ENCODE measurements around the gene MIS18BP1. TPM values are rescaled to one million over a fixed set of nuclear protein-coding genes. Genes with fewer than 3 reads are reported as not detected.

Gene MIS18BP1
- total and polyA plus RNA-seq, 10 of the 15 experiments (the other 5 are each of a cell fraction or from before 2014, with no cell fraction given), result 16.9 to 88.9 (median 57.0) TPM

GRCh38 chr14:45252366-45253069 lies 484 bp downstream of the MIS18BP1 start:
- in situ Hi-C loops (cut with MboI) (no loop called here), intact Hi-C loops (cut with micrococcal nuclease; ENCODE audit: unreplicated experiment) (loop anchor here (2.0 to 5.0 kb wide), 4 partner anchors 118 to 355 kb away; partner anchors contain the start of genes FANCM, FKBP3, KLHL28 and PRPF39)
- DNase-seq (ENCODE audit: low read depth, low spot score) (no peak), ATAC-seq (no peak), FAIRE-seq (no peak)
- TF ChIP-seq RB1 (IDR thresholded peaks at IDR 0.05; ENCODE audit: borderline replicate concordance) (0 out of 2 replicates have a peak, but pooled peaks have one; percentile 14), ZBTB33 (IDR thresholded peaks at IDR 0.05) (no peak), TARDBP (IDR thresholded peaks at IDR 0.05; ENCODE audit: borderline replicate concordance) (no peak), NFIC (IDR thresholded peaks at IDR 0.05; ENCODE audit: low read depth, low read length) (peak; percentile 6; the same call in 1 of the 2 replicates), POLR2AphosphoS5 (IDR thresholded peaks at IDR 0.05; ENCODE audit: low read length) (no peak), BCL3 (IDR thresholded peaks at IDR 0.05; ENCODE audit: borderline replicate concordance, insufficient read depth, low read depth, low read length, poor library complexity, severe bottlenecking) (no peak), SIN3A (IDR thresholded peaks at IDR 0.05; ENCODE audit: low read depth, low read length) (peak; percentile 3; the same call in 1 of the 2 replicates), IKZF2 (IDR thresholded peaks at IDR 0.05) (0 out of 4 replicates have a peak, but pooled peaks of 1 of the 2 experiments have one; percentile 0)
- SMC1A ChIA-PET (ENCODE audit: uncharacterized antibody, unreplicated experiment), result interaction anchor here (0.5 to 2.4 kb wide), 6 partner anchors 28 to 355 kb away, joined by 3 to 8 read pairs (median 3); a partner anchor contains a TSS
- Histone ChIP-seq H3K9ac (ENCODE audit: control insufficient read depth, insufficient read depth, low read length) (peak overlapping the region; percentile 86), H3K79me2 (ENCODE audit: control insufficient read depth, insufficient read depth, low read length) (peaks cover 57% of the 10 kb centered on the region), H3K4me2 (ENCODE audit: control insufficient read depth, insufficient read depth) (peak overlapping the region; percentile 68; the same call in 1 of the 2 replicates), H3K27ac (ENCODE audit: control insufficient read depth, insufficient read depth) (peak overlapping the region; percentile 85), H3K9me3 (replicated peaks; ENCODE audit: control insufficient read depth, insufficient read depth, low read length) (no peaks in the 10 kb centered on the region), H3K27me3 (replicated peaks in 1 of 2; ENCODE audit: control insufficient read depth in 2 of 2, insufficient read depth in 2 of 2, low read length in 1 of 2) (no peaks in the 10 kb centered on the region), H3K4me1 (ENCODE audit: control insufficient read depth, insufficient read depth, low read length) (peaks cover 8% of the 10 kb centered on the region), H4K20me1 (ENCODE audit: control insufficient read depth, insufficient read depth) (no peaks in the 10 kb centered on the region), H2AFZ (ENCODE audit: control insufficient read depth, low read depth, low read length) (0 out of 2 replicates have a peak overlapping the region, but pooled peaks have one; percentile 15), H3K4me3 (peak overlapping the region; percentile 98), H3K36me3 (ENCODE audit: control insufficient read depth in 2 of 2, insufficient read depth in 2 of 2, low read length in 1 of 2) (no peaks in the 10 kb centered on the region)
- TSS peak; percentile 68 for BruUV-seq (replicated peaks)
- POLR2A ChIA-PET, result interaction anchor here (0.7 to 2.4 kb wide), 8 partner anchors 18 to 356 kb away, joined by 3 to 16 read pairs (median 4); partner anchors contain the start of genes FKBP3, KLHL28 and TOGARAM1
- CTCF ChIA-PET, result interaction anchor here (1.0 to 2.2 kb wide), 11 partner anchors 11 to 355 kb away, joined by 3 to 15 read pairs (median 4); partner anchors contain the start of genes KLHL28 and TOGARAM1
- RAD21 ChIA-PET (ENCODE audit: unreplicated experiment), result interaction anchor here (0.6 to 2.2 kb wide), 11 partner anchors 10 to 273 kb away, joined by 3 to 7 read pairs (median 3); partner anchors contain the start of genes FKBP3 and PRPF39
- under 1% methylated on average over 26 of the region's 26 CpGs for WGBS (ENCODE audit: insufficient coverage, insufficient replicate concordance, low lambda C conversion rate, missing lambda C conversion rate)
